Motor neuron (in vitro differentiated cells): ENCODE measurements around the gene RBM14. TPM values are rescaled to one million over a fixed set of nuclear protein-coding genes. Genes with fewer than 3 reads are reported as not detected.
A peak's percentile ranks its signal among the peaks of the same experiment; 100 is the strongest.
"Not testable (repeated sequence)": the region's sequence is repeated elsewhere in the genome, so short reads cannot be mapped to it uniquely, and the experiment has no call there.

ENCODE experiments used
- ATAC-seq, 8 experiments: fragments of 200-7000 bp; cut with Tn5 transposase; replicated peaks in 6 of 8; 2 replicates each; pipeline ENCODE4 v1.8.0; 2021; ENCODE audit warnings: mild to moderate bottlenecking in 8 of 8, moderate library complexity in 8 of 8
- H3K27ac ChIP-seq, 2 donors: fragments of 250-450 bp; sonication (Bioruptor Pico); 2 replicates each; pipeline ENCODE4 v1.9.0; 2021; ENCODE audit warnings: antibody characterized with exemption in 2 of 2, mild to moderate bottlenecking in 2 of 2, moderate library complexity in 1 of 2
- H3K4me1 ChIP-seq, 2 donors: fragments of 250-450 bp; sonication (Bioruptor Pico); replicated peaks in 1 of 2; 2 replicates each; pipeline ENCODE4 v1.6.1; 2021; ENCODE audit warnings: antibody characterized with exemption in 2 of 2, mild to moderate bottlenecking in 2 of 2, moderate library complexity in 1 of 2
- H3K4me3 ChIP-seq, 5 donors: fragments of 250-450 bp; sonication (Bioruptor Pico); 2 replicates each; pipeline ENCODE4 v1.9.0; 2021; ENCODE audit warnings: antibody characterized with exemption in 5 of 5, mild to moderate bottlenecking in 5 of 5, moderate library complexity in 4 of 5
- WGBS, 10 experiments: fragments of 450-650 bp; shearing (Covaris generic); methylation state at CpG; one replicate each; pipeline ENCODE4 v1.0.0; 2022; 5-methylcytosine and 5-hydroxymethylcytosine counted together
- in situ Hi-C, 9 experiments: fragments of 400-800 bp; cut with MboI; loops; one replicate each; pipeline ENCODE4 v1.15.0; 2021; ENCODE audit warnings: low sequenced_read_pairs in 9 of 9, low pct_unique_long_range_greater_than_20kb in 2 of 9; ENCODE audit not compliant: unreplicated experiment in 9 of 9
- total RNA-seq, 8 experiments: library from RNA; unstranded; fragments of 300-600 nt; gene quantifications; 2 replicates each; pipeline versions ENCODE4 v1.2.3 to v1.2.4, GENCODE V29; 2022

RBM14 gene, protein sequence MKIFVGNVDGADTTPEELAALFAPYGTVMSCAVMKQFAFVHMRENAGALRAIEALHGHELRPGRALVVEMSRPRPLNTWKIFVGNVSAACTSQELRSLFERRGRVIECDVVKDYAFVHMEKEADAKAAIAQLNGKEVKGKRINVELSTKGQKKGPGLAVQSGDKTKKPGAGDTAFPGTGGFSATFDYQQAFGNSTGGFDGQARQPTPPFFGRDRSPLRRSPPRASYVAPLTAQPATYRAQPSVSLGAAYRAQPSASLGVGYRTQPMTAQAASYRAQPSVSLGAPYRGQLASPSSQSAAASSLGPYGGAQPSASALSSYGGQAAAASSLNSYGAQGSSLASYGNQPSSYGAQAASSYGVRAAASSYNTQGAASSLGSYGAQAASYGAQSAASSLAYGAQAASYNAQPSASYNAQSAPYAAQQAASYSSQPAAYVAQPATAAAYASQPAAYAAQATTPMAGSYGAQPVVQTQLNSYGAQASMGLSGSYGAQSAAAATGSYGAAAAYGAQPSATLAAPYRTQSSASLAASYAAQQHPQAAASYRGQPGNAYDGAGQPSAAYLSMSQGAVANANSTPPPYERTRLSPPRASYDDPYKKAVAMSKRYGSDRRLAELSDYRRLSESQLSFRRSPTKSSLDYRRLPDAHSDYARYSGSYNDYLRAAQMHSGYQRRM
- total RNA-seq: 10 to 100 TPM; 31.7 to 88.4 (median 49.3) TPM

DNA sequence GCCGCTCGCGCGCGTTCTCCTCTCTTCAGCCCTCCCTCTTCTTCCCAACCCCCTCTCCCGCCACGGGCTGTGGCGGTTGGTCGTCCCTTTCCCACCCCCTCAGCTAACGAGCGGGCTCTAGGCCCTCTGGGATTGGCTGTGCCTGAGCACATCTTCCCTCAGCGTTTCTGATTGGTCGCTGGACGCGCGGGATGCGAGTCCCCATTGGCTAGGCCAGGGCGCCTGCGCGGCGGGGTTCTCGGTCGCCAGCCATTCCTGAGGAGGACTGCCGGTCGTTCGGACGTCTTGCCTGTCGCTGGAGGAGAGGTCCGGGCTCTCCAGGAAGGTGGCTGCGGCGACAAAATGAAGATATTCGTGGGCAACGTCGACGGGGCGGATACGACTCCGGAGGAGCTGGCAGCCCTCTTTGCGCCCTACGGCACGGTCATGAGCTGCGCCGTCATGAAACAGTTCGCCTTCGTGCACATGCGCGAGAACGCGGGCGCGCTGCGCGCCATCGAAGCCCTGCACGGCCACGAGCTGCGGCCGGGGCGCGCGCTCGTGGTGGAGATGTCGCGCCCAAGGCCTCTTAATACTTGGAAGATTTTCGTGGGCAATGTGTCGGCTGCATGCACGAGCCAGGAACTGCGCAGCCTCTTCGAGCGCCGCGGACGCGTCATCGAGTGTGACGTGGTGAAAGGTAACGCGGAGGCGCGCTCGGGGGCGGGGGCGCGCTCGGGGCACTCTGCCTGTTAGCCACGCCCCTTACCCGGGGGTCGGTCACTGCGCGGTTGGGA lies at the start of gene RBM14:
RBM14 (plus strand) TSS at position 252 of the 776 bp plus-strand sequence; CDS start at position 343, 91 bp downstream.
- ATAC-seq: peak; percentile 88 to 98 (median 95)
- Histone ChIP-seq H3K4me1 (peaks cover 15% of the 10 kb centered on the region in 2 donors), H3K27ac (peak within 1 kb of the TSS; percentile 91 to 94), H3K4me3 (peak within 1 kb of the TSS; percentile 81 to 99 (median 86))
- 0 to 2% (median 0%) methylated on average over 2 to 9 of the region's 90 CpGs; no CpG with 5 or more reads in 7 of the 10 experiments for WGBS, 10 experiments
- in situ Hi-C loops: no loop called here

DNA sequence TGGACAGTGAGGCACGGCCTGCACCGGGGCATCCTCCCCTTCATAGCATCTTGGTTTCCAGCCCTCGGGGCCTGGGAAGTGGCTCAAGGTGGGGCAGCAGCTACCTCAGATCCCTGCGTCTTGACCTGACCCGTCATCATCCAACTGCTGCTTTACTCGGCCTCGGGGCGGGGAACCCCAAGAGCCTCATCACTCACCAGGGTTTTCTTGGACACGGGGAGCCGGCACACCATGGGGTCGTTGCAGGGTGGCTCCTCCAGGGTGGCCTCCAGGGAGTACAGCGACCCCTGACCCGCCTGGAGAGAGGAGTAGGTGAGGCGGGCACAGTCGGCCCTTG lies 48.7 kb upstream of the RBM14 start:
- peak overlapping the region in 4 of 5 donors; percentile 45 to 52 (median 48) for H3K4me3 ChIP-seq
- WGBS, 10 experiments: 80 to 90% methylated on average over 1 to 2 of the region's 15 CpGs; no CpG with 5 or more reads in 8 of the 10 experiments
- no peak overlapping the region for H3K27ac ChIP-seq
- ATAC-seq: no peak
- in situ Hi-C loops: no loop called here
- peaks cover 18 to 20% of the 10 kb centered on the region in 2 donors for H3K4me1 ChIP-seq

DNA sequence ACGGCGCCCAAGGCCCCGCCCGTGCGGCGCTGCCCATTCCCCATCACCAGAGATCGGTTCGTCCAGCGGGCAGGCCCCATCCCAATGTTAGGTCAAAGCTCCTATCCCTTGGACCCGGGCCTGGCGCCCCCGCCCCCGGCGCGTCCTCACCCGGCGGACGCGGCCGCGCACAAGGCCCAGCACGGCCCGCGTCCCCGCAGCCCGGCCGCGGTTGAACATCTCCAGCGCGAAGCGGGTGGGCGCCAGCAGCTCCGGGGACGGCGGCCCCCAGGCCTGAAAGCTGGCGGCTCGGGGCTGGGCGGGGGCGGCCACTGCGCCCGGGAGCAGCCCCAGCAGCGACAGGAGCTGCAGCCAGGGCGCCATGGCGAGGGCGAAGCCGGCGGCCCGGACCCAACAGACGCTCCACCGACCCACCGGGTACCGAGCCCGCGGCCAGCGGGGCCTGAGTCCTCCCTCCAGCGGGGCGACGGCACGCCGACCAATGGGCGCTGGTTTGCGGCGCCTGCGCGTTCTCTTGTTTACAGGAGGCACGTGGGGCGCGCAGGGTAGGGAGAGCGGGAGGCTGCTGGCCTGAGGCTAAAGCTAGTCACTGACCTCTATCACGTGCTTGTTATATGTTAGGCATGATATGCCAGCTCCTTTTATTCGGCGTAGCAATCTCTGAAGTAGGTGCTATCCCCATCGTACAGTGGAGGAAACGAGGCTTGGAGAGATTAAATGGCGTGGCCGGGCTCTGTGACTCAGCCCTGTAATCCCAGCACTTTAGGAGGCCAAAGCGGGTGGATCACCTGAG lies 48.1 kb upstream of the RBM14 start, which contains the start of gene CTSF:
CTSF (minus strand) TSS at position 483 of the 793 bp plus-strand sequence; CDS start at position 363, 120 bp downstream.
- in situ Hi-C loops: no loop called here
- Histone ChIP-seq H3K4me1 (peaks cover 18 to 20% of the 10 kb centered on the region in 2 donors), H3K27ac (peak within 1 kb of the TSS in 1 of 2 donors; percentile 79), H3K4me3 (peak within 1 kb of the TSS in 4 of 5 donors; percentile 45 to 52 (median 48))
- ATAC-seq: peak; percentile 11 to 99 (median 91)
- 3 to 90% (median 40%) methylated on average over 1 to 13 of the region's 77 CpGs; no CpG with 5 or more reads in 3 of the 10 experiments for WGBS, 10 experiments

DNA sequence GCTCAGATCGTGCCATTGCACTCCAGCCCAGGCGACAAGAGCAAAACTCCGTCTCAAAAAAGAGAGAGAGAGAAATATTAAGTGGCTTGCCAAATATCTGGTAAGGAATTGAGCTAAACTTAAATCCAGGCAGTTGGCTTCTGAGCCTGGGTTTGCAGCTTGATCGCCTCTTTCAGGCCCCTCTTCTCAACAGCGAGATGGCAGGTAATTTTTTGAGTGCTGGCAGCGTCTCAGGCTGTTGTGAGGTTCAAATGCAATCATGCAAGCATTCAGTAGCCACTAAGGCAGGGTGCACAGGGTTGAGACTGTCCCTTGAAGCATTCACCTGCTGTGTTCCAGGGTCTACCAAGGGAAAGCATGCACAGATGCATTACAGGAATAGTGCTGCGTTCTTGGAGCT lies 47.4 kb upstream of the RBM14 start:
- peak overlapping the region in 1 of 2 donors; percentile 79 for H3K27ac ChIP-seq
- no peak overlapping the region for H3K4me3 ChIP-seq
- H3K4me1 ChIP-seq: peaks cover 18 to 20% of the 10 kb centered on the region in 2 donors
- in situ Hi-C loops: no loop called here
- ATAC-seq: no peak
- WGBS, 10 experiments: 73 to 94% (median 93%) methylated on average over 2 to 5 of the region's 7 CpGs; no CpG with 5 or more reads in 6 of the 10 experiments

DNA sequence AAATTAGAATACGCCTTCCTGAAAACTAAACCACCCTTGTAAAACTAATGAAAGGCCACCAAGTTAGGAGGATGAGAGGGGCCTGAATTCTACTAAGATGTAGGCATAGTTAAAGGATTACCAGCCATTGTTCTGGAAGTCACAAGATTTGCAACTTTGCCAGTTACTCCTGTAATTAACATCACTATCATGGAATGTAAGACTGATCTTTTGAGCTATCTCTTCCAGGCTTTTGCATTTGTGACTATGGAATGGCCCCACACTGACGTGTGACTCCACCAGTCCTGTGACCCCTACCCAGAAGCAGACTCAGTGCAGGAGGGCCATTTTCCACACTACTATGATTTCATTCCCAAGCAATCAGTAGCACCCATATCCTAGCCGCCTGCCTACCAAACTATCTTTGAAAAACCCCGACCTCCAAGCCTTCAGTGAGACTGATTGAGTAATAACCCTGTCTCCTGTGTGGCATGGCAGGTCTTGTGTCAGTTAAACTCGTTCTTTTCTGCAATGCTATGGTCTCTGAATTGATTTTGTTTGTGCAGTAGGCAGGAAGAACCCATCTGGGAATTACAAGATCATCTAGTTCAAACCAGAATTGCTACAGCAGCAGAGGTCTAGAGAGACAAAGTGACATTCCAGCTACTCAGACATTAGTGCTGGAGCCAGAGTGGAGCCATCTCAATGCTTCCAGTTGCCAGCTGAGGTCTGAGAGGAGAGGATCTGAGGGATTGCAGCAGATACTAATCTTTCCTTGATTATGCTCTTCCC lies 46.2 kb upstream of the RBM14 start:
- H3K4me3 ChIP-seq: no peak overlapping the region
- ATAC-seq: peak in 5 of 8 experiments; percentile 60 to 95 (median 76)
- in situ Hi-C loops: no loop called here

DNA sequence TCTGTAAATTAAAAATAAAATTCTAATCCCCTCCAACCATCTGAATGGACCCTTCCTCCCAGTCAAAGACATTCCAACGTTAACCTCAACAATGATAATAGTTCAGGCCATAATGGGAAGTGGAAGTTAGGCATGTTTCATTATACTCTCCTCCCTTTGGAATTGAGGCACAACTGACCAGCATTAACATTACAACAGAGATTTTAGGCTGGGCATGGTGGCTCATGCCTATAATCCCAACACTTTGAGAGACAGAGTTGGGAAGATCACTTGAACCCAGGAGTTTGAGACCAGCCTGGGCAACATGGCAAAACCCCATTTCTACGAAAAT lies 45.6 kb upstream of the RBM14 start:
- peak overlapping the region; percentile 61 to 79 for H3K27ac ChIP-seq
- H3K4me3 ChIP-seq: no peak overlapping the region
- peaks cover 18 to 20% of the 10 kb centered on the region in 2 donors for H3K4me1 ChIP-seq
- WGBS, 10 experiments: 0 to 44% (median 17%) methylated on average over 1 to 2 of the region's 2 CpGs; no CpG with 5 or more reads in 4 of the 10 experiments
- in situ Hi-C loops: no loop called here
- ATAC-seq: no peak

More for the DNA sequence above, 46.2 kb upstream of the RBM14 start:
- 10 to 67% (median 40%) methylated on average over 1 to 5 of the region's 5 CpGs; no CpG with 5 or more reads in 1 of the 10 experiments for WGBS, 10 experiments
- H3K27ac ChIP-seq: peak overlapping the region; percentile 61 to 79
- peaks cover 18 to 20% of the 10 kb centered on the region in 2 donors for H3K4me1 ChIP-seq

DNA sequence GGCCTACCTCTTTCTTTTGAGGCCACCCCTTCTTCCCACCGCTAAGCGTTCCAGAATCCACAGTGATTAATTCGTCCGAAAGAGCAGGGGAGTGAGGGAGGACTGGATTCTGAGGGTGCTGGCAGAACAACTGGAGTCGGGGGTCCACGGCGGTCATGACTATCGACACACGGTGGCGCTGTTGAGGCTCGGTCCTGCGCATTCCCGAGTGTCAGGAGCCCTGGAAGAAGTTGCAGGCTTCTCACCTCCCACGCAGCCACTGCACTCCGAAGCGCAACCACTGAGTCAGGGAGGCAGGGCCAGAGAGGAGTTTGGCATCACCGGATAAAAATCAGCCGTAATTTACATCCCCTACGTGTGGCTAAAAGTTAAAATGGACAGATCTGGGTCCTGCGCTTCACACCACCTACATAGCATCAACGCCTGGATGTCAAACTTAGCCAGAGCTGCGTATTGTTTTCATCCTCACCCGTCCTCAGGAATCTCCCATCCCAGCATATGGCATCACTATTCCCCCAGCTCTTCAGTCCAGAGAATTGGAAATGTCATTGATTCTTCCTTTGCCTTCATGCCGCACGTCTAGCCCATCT lies 37.3 kb upstream of the RBM14 start:
- 4 to 53% (median 16%) methylated on average over 3 to 13 of the region's 25 CpGs; no CpG with 5 or more reads in 4 of the 10 experiments for whole genome bisulfite sequencing, 10 experiments
- in situ Hi-C loops: no loop called here
- peak in 6 of 8 experiments; percentile 42 to 98 (median 80) for ATAC-seq

DNA sequence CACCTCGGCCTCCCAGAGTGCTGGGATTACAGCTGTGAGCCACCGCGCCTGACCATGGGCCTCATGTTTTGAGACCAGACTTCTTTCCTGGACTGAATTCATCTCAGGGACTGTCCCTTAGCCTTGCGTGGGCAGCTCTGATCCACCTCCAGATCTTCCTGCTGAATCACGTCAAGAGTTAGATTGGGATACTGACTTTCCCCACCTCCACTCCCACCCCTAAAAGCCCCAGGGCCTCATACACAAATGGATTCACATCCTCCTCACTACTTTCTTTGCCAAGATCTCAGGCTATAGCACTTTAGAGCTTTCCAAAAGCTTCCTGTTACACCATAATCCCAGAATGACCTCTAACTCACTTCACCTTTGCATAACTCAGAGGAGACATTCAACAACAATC lies 35.6 kb upstream of the RBM14 start:
- in situ Hi-C loops: no loop called here
- 50 to 100% (median 79%) methylated on average over 1 to 2 of the region's 5 CpGs; no CpG with 5 or more reads in 5 of the 10 experiments for WGBS, 10 experiments
- ATAC-seq: no peak
- no peak overlapping the region for H3K27ac ChIP-seq
- H3K4me1 ChIP-seq: no peaks in the 10 kb centered on the region
- no peak overlapping the region for H3K4me3 ChIP-seq

More for the DNA sequence above, 37.3 kb upstream of the RBM14 start:
- Histone ChIP-seq H3K27ac (no peak overlapping the region), H3K4me3 (no peak overlapping the region), H3K4me1 (no peaks in the 10 kb centered on the region)

DNA sequence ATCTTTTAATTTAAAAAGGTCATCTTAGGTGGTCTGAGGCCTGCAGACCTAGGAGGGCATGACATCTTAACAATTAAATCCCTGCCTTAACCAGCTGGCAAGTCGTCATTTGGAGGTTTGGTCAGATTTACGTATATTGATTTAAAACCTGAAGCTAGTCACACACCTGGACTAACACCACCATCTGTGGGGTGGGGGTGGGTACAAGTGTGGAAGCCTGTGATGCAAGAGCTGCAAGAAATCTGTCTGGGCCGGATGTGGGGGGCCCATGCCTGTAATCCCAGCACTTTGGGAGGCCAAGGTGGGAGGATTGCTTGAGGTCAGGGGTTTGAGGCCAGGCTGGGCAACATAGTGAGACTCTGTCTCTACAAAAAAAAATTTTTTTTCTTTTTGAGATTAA lies 35.2 kb upstream of the RBM14 start:
- Histone ChIP-seq H3K4me1 (no peaks in the 10 kb centered on the region), H3K27ac (no peak overlapping the region), H3K4me3 (no peak overlapping the region)
- in situ Hi-C loops: no loop called here
- 53 to 100% (median 67%) methylated on average over 1 to 3 of the region's 3 CpGs; no CpG with 5 or more reads in 6 of the 10 experiments for WGBS, 10 experiments
- no peak for ATAC-seq

DNA sequence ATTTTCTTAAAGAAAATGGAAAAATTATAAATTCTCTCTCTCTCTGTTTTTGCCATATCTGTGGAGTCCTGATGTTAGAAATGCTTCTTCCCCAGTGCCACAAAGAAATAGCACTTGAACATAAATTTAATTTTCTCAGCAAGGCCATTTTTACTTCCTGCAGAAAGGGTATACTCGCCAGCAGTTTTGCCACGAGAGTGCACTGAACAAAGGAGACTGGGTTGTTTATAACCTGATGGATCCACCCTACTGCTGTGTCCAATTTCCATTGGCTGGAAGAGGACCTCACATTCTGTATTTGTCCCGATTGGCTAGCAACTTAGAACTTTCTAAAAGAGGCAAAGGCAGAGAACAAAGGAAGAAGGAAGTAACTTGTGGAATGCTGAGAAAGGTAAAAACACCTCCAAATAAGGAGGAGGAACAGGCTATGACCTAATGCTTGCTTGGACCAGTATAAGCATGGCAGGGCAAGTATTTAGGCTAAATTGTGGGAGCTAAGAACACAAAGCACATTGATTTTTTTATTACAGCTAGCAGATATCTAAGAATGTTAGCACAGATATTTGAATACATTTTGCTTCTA lies 33.8 kb upstream of the RBM14 start:
- H3K27ac ChIP-seq, H3K4me1 ChIP-seq, ATAC-seq, H3K4me3 ChIP-seq, in situ Hi-C loops: not testable (repeated sequence)
- whole genome bisulfite sequencing, 10 experiments: 34 to 100% (median 80%) methylated on average over 1 to 3 of the region's 3 CpGs

DNA sequence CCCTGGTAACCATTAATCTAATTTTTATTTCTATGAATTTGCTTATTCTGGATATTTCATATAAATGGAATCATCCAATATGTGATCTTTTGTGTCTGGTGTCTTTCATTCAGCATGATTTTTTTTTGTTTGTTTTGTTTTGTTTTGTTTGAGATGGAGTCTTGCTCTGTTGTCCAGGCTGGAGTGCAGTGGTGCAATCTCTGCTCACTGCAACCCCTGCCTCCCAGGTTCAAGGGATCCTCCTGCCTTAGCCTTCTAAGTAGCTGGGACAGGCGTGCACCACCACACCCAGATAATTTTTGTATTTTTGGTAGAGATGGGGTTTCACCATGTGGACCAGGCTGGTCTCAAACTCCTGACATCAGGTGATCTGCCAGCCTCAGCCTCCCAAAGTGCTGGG lies 31.0 kb upstream of the RBM14 start:
- H3K27ac ChIP-seq, ATAC-seq, H3K4me3 ChIP-seq, H3K4me1 ChIP-seq, in situ Hi-C loops: not testable (repeated sequence)
- WGBS, 10 experiments: 33 to 50% (median 40%) methylated on average over 1 of the region's 1 CpG; no CpG with 5 or more reads in 7 of the 10 experiments
